GM18870 (cell line): Measurements from ENCODE around the gene ZNF683.

Experiments
- ATAC-seq: cut with Tn5 transposase; IDR thresholded peaks from one replicate; pipeline ENCODE4 v1.9.1; 2021; ENCODE audit warnings: moderate library complexity; ENCODE audit not compliant: unreplicated experiment

The ZNF683 gene

GRCh38 chr1:26359981-26360806 is 12.4 kb downstream of the ZNF683 start:
- no peak for ATAC-seq

- ATAC-seq: no peak
Observed at GRCh38 chr1:26358411-26359384, 13.9 kb downstream of the ZNF683 start.

GRCh38 chr1:26357121-26357602 is 15.4 kb downstream of the ZNF683 start:
- no peak for ATAC-seq

- no peak for ATAC-seq
Observed at GRCh38 chr1:26356106-26356505, 16.4 kb downstream of the ZNF683 start.

- ATAC-seq: no peak
Observed at GRCh38 chr1:26354972-26355371, 17.6 kb downstream of the ZNF683 start.

- no peak for ATAC-seq
Observed at GRCh38 chr1:26353976-26354820, 18.4 kb downstream of the ZNF683 start, which contains the start of gene CRYBG2. TSS of gene CRYBG2 (minus strand) at chr1:26354130. CDS start at chr1:26346657, 7,473 bp downstream.

GRCh38 chr1:26353210-26353859 is 19.2 kb downstream of the ZNF683 start:
- ATAC-seq: no peak

GRCh38 chr1:26352338-26352679 is 20.2 kb downstream of the ZNF683 start:
- no peak for ATAC-seq

GRCh38 chr1:26351590-26352337 is 20.8 kb downstream of the ZNF683 start:
- no peak for ATAC-seq

GRCh38 chr1:26350701-26351589 is 21.6 kb downstream of the ZNF683 start:
- ATAC-seq: no peak

- ATAC-seq: no peak
Observed at GRCh38 chr1:26350343-26350700, 22.2 kb downstream of the ZNF683 start.

- ATAC-seq: no peak
Observed at GRCh38 chr1:26349877-26350244, 22.7 kb downstream of the ZNF683 start.

- no peak for ATAC-seq
Observed at GRCh38 chr1:26349188-26349876, 23.2 kb downstream of the ZNF683 start.

GRCh38 chr1:26346274-26347033 is 26.1 kb downstream of the ZNF683 start:
- ATAC-seq: no peak

- ATAC-seq: no peak
Observed at GRCh38 chr1:26345718-26346117, 26.8 kb downstream of the ZNF683 start.

GRCh38 chr1:26344147-26344920 is 28.2 kb downstream of the ZNF683 start:
- ATAC-seq: no peak
